CD14-positive monocyte (primary cell): ENCODE data around the gene ZBTB4. TPM values are rescaled to one million over a fixed set of nuclear protein-coding genes. Genes with fewer than 3 reads are reported as not detected.

Experiments used
- DNase-seq, 3 donors: peaks; one replicate each; pipeline ENCODE4 v3.0.0-alpha.2; 2011 to 2022
- H2AFZ ChIP-seq: 2 replicates; pipeline ENCODE4 v1.6.0; 2012; ENCODE audit warnings: mild to moderate bottlenecking, low read depth, low read length, inconsistent platforms; ENCODE audit not compliant: insufficient read depth, poor library complexity, severe bottlenecking
- H3K27ac ChIP-seq, 2 donors: 1 replicate in 1 of 2; 2 replicates in 1 of 2; pipeline ENCODE4 v1.5.1; 2012 to 2013; ENCODE audit warnings: low read length in 2 of 2, control low read depth in 1 of 2, inconsistent platforms in 1 of 2, low read depth in 1 of 2, mild to moderate bottlenecking in 1 of 2
- H3K27me3 ChIP-seq, 2 donors: one replicate each; pipeline versions ENCODE4 v1.6.0 to v1.6.1; 2011 to 2013; ENCODE audit warnings: low read length in 2 of 2; ENCODE audit not compliant: control insufficient read depth in 2 of 2, insufficient read depth in 2 of 2
- H3K36me3 ChIP-seq, 2 donors: replicated peaks in 1 of 2; 1 replicate in 1 of 2; 2 replicates in 1 of 2; pipeline versions ENCODE4 v1.5.1 to v1.6.1; 2012 to 2013; ENCODE audit warnings: low read length in 2 of 2, control low read depth in 1 of 2, inconsistent platforms in 1 of 2, mild to moderate bottlenecking in 1 of 2; ENCODE audit not compliant: insufficient read depth in 2 of 2, control insufficient read depth in 1 of 2
- H3K4me1 ChIP-seq, 2 donors: 1 replicate in 1 of 2; 2 replicates in 1 of 2; pipeline versions ENCODE4 v1.5.1 to v1.6.1; 2012 to 2013; ENCODE audit warnings: low read length in 2 of 2, control low read depth in 1 of 2, inconsistent platforms in 1 of 2, mild to moderate bottlenecking in 1 of 2, moderate library complexity in 1 of 2; ENCODE audit not compliant: insufficient read depth in 2 of 2, control insufficient read depth in 1 of 2
- H3K4me2 ChIP-seq: replicated peaks from 2 replicates; pipeline ENCODE3; 2012; ENCODE audit warnings: low read length, moderate library complexity, mild to moderate bottlenecking; ENCODE audit not compliant: poor library complexity, severe bottlenecking; ENCODE audit errors: extremely low read depth
- H3K4me3 ChIP-seq, 3 experiments: fragments of 200-600 bp in 1 of 3; sonication (generic) in 1 of 3; replicated peaks in 1 of 3; 1 replicate in 2 of 3; 2 replicates in 1 of 3; pipeline ENCODE4 v1.5.1; 2011 to 2013; ENCODE audit warnings: low read length in 3 of 3, mild to moderate bottlenecking in 3 of 3, control low read depth in 2 of 3, low read depth in 2 of 3, inconsistent platforms in 1 of 3, moderate library complexity in 1 of 3
- H3K79me2 ChIP-seq: 2 replicates; pipeline ENCODE4 v1.6.0; 2012; ENCODE audit warnings: mild to moderate bottlenecking, control low read depth, inconsistent platforms, low read length, moderate library complexity; ENCODE audit not compliant: insufficient read depth
- H3K9ac ChIP-seq: 2 replicates; pipeline ENCODE4 v1.6.0; 2017; ENCODE audit warnings: low read length, mild to moderate bottlenecking; ENCODE audit not compliant: insufficient read depth, poor library complexity, severe bottlenecking
- H3K9me3 ChIP-seq, 2 donors: replicated peaks in 1 of 2; 1 replicate in 1 of 2; 2 replicates in 1 of 2; pipeline versions ENCODE4 v1.5.1 to v1.6.1; 2012 to 2013; ENCODE audit warnings: low read length in 2 of 2, control low read depth in 1 of 2; ENCODE audit not compliant: control insufficient read depth in 1 of 2, insufficient read depth in 1 of 2
- H4K20me1 ChIP-seq: 2 replicates; pipeline ENCODE4 v1.6.0; 2012; ENCODE audit warnings: mild to moderate bottlenecking, low read length, control low read depth, moderate library complexity; ENCODE audit not compliant: insufficient read depth
- H3K27ac Mint-ChIP-seq, 7 donors: one replicate each; pipeline ENCODE4 v1.8.0; 2020; ENCODE audit warnings: mild to moderate bottlenecking in 7 of 7, mixed read lengths in 7 of 7, moderate library complexity in 6 of 7, inconsistent platforms in 2 of 7
- H3K27me3 Mint-ChIP-seq, 3 donors: one replicate each; pipeline ENCODE4 v1.8.0; 2021 to 2022; ENCODE audit warnings: low read depth in 3 of 3, mild to moderate bottlenecking in 3 of 3, mixed read lengths in 3 of 3, moderate library complexity in 3 of 3, inconsistent platforms in 1 of 3
- H3K36me3 Mint-ChIP-seq, 2 donors: one replicate each; pipeline ENCODE4 v1.8.0; 2020; ENCODE audit warnings: mixed read lengths in 2 of 2, inconsistent platforms in 1 of 2, mild to moderate bottlenecking in 1 of 2
- H3K4me1 Mint-ChIP-seq: one replicate; pipeline ENCODE4 v1.8.0; 2020; ENCODE audit warnings: mild to moderate bottlenecking, mixed read lengths
- H3K4me3 Mint-ChIP-seq, 2 donors: one replicate each; pipeline ENCODE4 v1.8.0; 2020; ENCODE audit warnings: mild to moderate bottlenecking in 2 of 2, mixed read lengths in 2 of 2, moderate library complexity in 1 of 2
- H3K9me3 Mint-ChIP-seq, 7 donors: one replicate each; pipeline ENCODE4 v1.8.0; 2020 to 2022; ENCODE audit warnings: mixed read lengths in 7 of 7, mild to moderate bottlenecking in 6 of 7, moderate library complexity in 6 of 7, inconsistent platforms in 2 of 7
- WGBS: methylation state at CpG from one replicate; pipeline ENCODE4 v1.1.5; 2013; ENCODE audit warnings: missing lambda C conversion rate; ENCODE audit not compliant: insufficient coverage; 5-methylcytosine and 5-hydroxymethylcytosine counted together
- intact Hi-C, 2 donors: fragments of 100-400 bp; cut with micrococcal nuclease; formaldehyde crosslinking; loops; one replicate each; pipeline versions ENCODE4 v1.15.0 to v1.15.1; 2023
- polyA plus RNA-seq, 3 donors: library from polyadenylated mRNA; depleted of rRNA in 1 of 3; unstranded in 2 of 3; stranded (reverse) in 1 of 3; fragments of 300-500 nt in 2 of 3; fragments of >200 nt in 1 of 3; fragmentation: Illumina TruSeq in 2 of 3; gene quantifications; 1 replicate in 2 of 3; 2 replicates in 1 of 3; pipeline ENCODE4 v1.2.3, GENCODE V29; 2012 to 2021
- TF ChIP-seq, protein P1 (sequence below): fragments of 200-600 bp; IDR thresholded peaks from one replicate; pipeline ENCODE4 v1.8.0; 2022; ENCODE audit warnings: antibody characterized with exemption, mild to moderate bottlenecking

ZBTB4 gene
- polyA plus RNA-seq, 3 donors, result 3.4 to 8.1 (median 4.4) TPM

DNA sequence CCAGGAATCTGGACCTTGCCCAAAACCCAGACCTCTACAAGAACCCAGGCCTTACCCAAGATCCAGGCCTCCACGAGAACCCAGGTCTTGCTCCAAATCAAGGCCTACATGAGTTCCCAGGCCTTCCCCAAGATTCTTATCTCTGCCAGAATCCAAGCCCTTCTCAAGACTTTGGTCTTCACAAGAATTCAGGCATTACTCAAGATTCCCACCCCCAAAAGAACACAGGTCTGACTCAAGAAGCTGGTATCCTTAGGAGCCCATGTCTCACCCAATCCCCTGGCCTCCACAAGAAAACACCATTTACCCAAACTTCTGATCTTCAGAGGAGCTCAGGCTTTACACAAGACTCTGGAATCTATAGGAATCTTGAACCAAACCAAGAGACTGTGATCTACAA is 48.2 kb downstream of the ZBTB4 start:
- no peak for DNase-seq
- Histone ChIP-seq H3K27ac (no peak overlapping the region), H3K36me3 (no peaks in the 10 kb centered on the region), H3K4me2 (no peak overlapping the region), H3K27me3 (no peaks in the 10 kb centered on the region), H2AFZ (no peak overlapping the region), H3K9ac (no peak overlapping the region), H3K9me3 (no peaks in the 10 kb centered on the region), H3K79me2 (peaks cover 4% of the 10 kb centered on the region), H3K4me3 (no peak overlapping the region), H3K4me1 (peaks cover 10 to 12% of the 10 kb centered on the region in 2 donors), H4K20me1 (peaks cover under 1% of the 10 kb centered on the region)
- Mint-ChIP-seq H3K9me3 (no peaks in the 10 kb centered on the region), H3K27me3 (no peaks in the 10 kb centered on the region), H3K36me3 (no peaks in the 10 kb centered on the region), H3K27ac (no peak overlapping the region), H3K4me3 (no peak overlapping the region), H3K4me1 (peaks cover 11% of the 10 kb centered on the region)
- 100% methylated on average over 1 of the region's 1 CpG for WGBS
- intact Hi-C loops, result loop anchor here in 1 of 2 donors (5.0 to 10.0 kb wide), 3 partner anchors 44 to 254 kb away; partner anchors contain the start of genes SENP3, TP53 and WRAP53
- TF ChIP-seq, protein P1, sequence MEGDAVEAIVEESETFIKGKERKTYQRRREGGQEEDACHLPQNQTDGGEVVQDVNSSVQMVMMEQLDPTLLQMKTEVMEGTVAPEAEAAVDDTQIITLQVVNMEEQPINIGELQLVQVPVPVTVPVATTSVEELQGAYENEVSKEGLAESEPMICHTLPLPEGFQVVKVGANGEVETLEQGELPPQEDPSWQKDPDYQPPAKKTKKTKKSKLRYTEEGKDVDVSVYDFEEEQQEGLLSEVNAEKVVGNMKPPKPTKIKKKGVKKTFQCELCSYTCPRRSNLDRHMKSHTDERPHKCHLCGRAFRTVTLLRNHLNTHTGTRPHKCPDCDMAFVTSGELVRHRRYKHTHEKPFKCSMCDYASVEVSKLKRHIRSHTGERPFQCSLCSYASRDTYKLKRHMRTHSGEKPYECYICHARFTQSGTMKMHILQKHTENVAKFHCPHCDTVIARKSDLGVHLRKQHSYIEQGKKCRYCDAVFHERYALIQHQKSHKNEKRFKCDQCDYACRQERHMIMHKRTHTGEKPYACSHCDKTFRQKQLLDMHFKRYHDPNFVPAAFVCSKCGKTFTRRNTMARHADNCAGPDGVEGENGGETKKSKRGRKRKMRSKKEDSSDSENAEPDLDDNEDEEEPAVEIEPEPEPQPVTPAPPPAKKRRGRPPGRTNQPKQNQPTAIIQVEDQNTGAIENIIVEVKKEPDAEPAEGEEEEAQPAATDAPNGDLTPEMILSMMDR, result no peak

DNA sequence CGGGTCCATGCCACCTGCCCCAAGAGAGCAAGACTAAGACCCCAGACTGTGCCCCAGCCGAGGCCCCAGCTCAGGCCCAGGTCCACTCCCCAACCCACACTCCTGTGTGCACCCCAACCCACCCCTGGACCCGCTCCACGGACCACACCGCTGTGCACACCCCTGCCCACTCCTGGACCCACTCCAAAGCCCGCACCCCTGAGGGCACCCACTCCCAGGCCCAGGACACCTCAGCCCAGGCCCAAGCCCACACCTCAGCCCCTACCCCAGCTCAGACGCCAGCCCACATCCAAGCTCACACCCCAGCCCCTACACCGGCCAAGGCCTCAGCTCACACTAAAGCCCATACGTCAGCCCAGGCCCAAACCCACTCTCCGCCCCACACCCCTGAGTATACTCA is 49.7 kb downstream of the ZBTB4 start:
- H3K36me3 Mint-ChIP-seq, result no peaks in the 10 kb centered on the region
- 96% methylated on average over 10 of the region's 10 CpGs for WGBS
- no peaks in the 10 kb centered on the region for H4K20me1 ChIP-seq
- H2AFZ ChIP-seq, result no peak overlapping the region
- no peak overlapping the region for H3K4me3 Mint-ChIP-seq
- no peak overlapping the region for H3K27ac ChIP-seq
- peaks cover 0 to 3% of the 10 kb centered on the region in 2 donors for H3K4me1 ChIP-seq
- DNase-seq, result no peak
- intact Hi-C loops, result loop anchor here in 1 of 2 donors (5.0 to 10.0 kb wide), 3 partner anchors 42 to 255 kb away; partner anchors contain the start of genes SENP3, TP53 and WRAP53
- no peaks in the 10 kb centered on the region for H3K9me3 ChIP-seq
- no peaks in the 10 kb centered on the region for H3K27me3 ChIP-seq
- H3K4me2 ChIP-seq, result no peak overlapping the region
- H3K4me3 ChIP-seq, result no peak overlapping the region
- H3K4me1 Mint-ChIP-seq, result peaks cover under 1% of the 10 kb centered on the region
- no peaks in the 10 kb centered on the region for H3K36me3 ChIP-seq
- no peaks in the 10 kb centered on the region for H3K79me2 ChIP-seq
- TF ChIP-seq, protein P1, result no peak
- no peak overlapping the region for H3K9ac ChIP-seq
- no peaks in the 10 kb centered on the region for H3K9me3 Mint-ChIP-seq
- peaks cover 0 to 3% (median 0%) of the 10 kb centered on the region in 3 donors for H3K27me3 Mint-ChIP-seq
- no peak overlapping the region for H3K27ac Mint-ChIP-seq
